Measurements from ENCODE around the gene TMEM200A. TPM values are rescaled to one million over a fixed set of nuclear protein-coding genes. Genes with fewer than 3 reads are reported as not detected.

Gene TMEM200A
- total RNA-seq, 1 experiment from 2014 or later = 0.10 TPM

GRCh38 chr6:130409418-130410100, 43.7 kb downstream of the TMEM200A start:
- POLR2A ChIA-PET = no interaction called here
- CTCF ChIA-PET = no interaction called here
- Histone ChIP-seq H3K27ac (ENCODE audit: low read length) (no peak overlapping the region), H3K36me3 (ENCODE audit: control insufficient read depth, insufficient read depth, low read length) (no peaks in the 10 kb centered on the region), H3K27me3 (ENCODE audit: control insufficient read depth, insufficient read depth, low read length) (no peaks in the 10 kb centered on the region), H3K4me3 (ENCODE audit: low read depth in 2 of 2, low read length in 2 of 2) (no peak overlapping the region), H3K4me1 (ENCODE audit: control insufficient read depth, insufficient read depth, low read length) (no peaks in the 10 kb centered on the region), H3K9me3 (ENCODE audit: control insufficient read depth, insufficient read depth, low read depth, low read length) (no peaks in the 10 kb centered on the region)
- no peak for DNase-seq (ENCODE audit: low read depth, low spot score)
- no peak for TF ChIP-seq TCF7L2 (IDR thresholded peaks at IDR 0.05; ENCODE audit: low read depth, low read length)
- in situ Hi-C loops (cut with HindIII; ENCODE audit: low pct_unique_long_range_greater_than_20kb, low sequenced_read_pairs) = no loop called here
- no peak for ATAC-seq
- intact Hi-C loops (cut with micrococcal nuclease; ENCODE audit: unreplicated experiment) = no loop called here
- BruUV-seq (replicated peaks) = no TSS peak

DNA sequence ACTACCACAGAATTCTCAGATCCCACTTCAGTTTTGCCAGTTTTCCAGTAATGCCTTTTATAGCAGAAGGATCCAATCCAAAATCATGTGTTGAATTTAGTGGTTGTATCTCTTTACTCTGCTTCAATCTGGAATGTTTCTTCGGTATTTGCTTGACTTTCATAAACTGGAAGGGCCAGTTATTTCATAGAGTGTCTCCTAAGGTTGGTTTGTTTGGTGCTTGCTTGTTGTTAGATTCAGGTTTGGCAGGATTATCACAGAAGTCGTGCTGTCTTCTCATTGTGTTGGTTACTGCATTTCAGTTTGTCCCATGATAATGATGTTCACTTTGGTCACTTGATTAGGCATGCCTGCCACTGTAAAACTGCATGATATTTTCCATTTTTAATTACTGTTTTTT, 45.7 kb downstream of the TMEM200A start:
- no peak overlapping the region for H3K4me3 ChIP-seq (ENCODE audit: low read depth in 2 of 2, low read length in 2 of 2)
- no peak for TF ChIP-seq POLR2AphosphoS5 (IDR thresholded peaks at IDR 0.05; ENCODE audit: low read depth, low read length)
- TF ChIP-seq REST (IDR thresholded peaks at IDR 0.05; ENCODE audit: insufficient read depth in 1 of 2, low read depth in 2 of 2, low read length in 1 of 2) = no peak
- no peak for TF ChIP-seq SIN3A (IDR thresholded peaks at IDR 0.05; ENCODE audit: borderline replicate concordance, insufficient read depth, low read depth, low read length)
- TF ChIP-seq TCF7L2 (IDR thresholded peaks at IDR 0.05; ENCODE audit: low read depth, low read length) = no peak
- no peak for TF ChIP-seq CTCF (IDR thresholded peaks at IDR 0.05)
- ATAC-seq (no peak), DNase-seq (ENCODE audit: low read depth, low spot score) (no peak)
- H3K27ac ChIP-seq (ENCODE audit: low read length) = no peak overlapping the region
- intact Hi-C loops (cut with micrococcal nuclease; ENCODE audit: unreplicated experiment) (no loop called here), in situ Hi-C loops (cut with HindIII; ENCODE audit: low pct_unique_long_range_greater_than_20kb, low sequenced_read_pairs) (no loop called here)
- no peaks in the 10 kb centered on the region for H3K36me3 ChIP-seq (ENCODE audit: control insufficient read depth, insufficient read depth, low read length)
- no peaks in the 10 kb centered on the region for H3K4me1 ChIP-seq (ENCODE audit: control insufficient read depth, insufficient read depth, low read length)
- no peaks in the 10 kb centered on the region for H3K27me3 ChIP-seq (ENCODE audit: control insufficient read depth, insufficient read depth, low read length)
- no peaks in the 10 kb centered on the region for H3K9me3 ChIP-seq (ENCODE audit: control insufficient read depth, insufficient read depth, low read depth, low read length)
- BruUV-seq (replicated peaks) = no TSS peak
- POLR2A ChIA-PET = no interaction called here
- CTCF ChIA-PET = interaction anchor here (0.7 kb wide), 2 partner anchors 145 to 636 kb away, joined by 3 to 4 read pairs; no protein-coding TSS in a partner anchor

DNA sequence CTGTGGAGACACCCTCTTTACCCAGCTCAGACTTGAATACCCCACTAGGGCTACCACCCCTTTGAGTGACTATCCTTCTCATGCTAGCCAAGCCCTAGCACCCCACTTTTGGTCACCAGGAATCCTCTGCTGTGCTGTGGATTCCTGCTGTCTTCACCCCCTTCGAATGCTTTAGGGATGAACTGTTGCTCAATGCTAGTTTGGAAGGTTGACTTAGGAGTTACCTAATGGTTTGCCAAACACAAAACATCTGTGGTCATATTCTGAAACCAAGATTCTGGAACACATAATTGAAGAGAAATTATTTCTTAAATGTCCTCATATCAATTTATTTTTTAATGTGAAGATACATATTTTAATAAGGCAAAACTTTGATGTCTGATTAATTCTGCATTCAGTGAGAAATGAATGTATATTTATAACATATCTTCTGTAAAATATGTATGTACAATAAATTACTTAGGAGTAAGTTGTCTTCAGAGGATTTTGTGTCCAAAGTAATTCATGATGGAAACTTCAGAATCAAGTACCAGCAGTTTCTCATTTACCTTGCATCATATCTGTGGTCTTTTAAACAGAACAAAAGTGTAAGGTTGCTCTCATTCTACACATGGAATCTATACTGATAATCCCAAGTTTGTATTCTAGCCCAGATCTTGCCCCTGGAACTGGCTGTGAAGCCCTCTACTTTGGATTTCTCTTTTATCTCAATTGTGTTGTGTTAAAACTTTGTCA, 46.9 kb downstream of the TMEM200A start:
- intact Hi-C loops (cut with micrococcal nuclease; ENCODE audit: unreplicated experiment) (no loop called here), in situ Hi-C loops (cut with HindIII; ENCODE audit: low pct_unique_long_range_greater_than_20kb, low sequenced_read_pairs) (no loop called here)
- BruUV-seq (replicated peaks) = no TSS peak
- TF ChIP-seq REST (IDR thresholded peaks at IDR 0.05; ENCODE audit: insufficient read depth in 1 of 2, low read depth in 2 of 2, low read length in 1 of 2) (no peak), POLR2AphosphoS5 (IDR thresholded peaks at IDR 0.05; ENCODE audit: low read depth, low read length) (no peak), CTCF (IDR thresholded peaks at IDR 0.05) (no peak), TCF7L2 (IDR thresholded peaks at IDR 0.05; ENCODE audit: low read depth, low read length) (no peak), SIN3A (IDR thresholded peaks at IDR 0.05; ENCODE audit: borderline replicate concordance, insufficient read depth, low read depth, low read length) (no peak)
- DNase-seq (ENCODE audit: low read depth, low spot score) (no peak), ATAC-seq (no peak)
- Histone ChIP-seq H3K27ac (ENCODE audit: low read length) (no peak overlapping the region), H3K27me3 (ENCODE audit: control insufficient read depth, insufficient read depth, low read length) (no peaks in the 10 kb centered on the region), H3K4me1 (ENCODE audit: control insufficient read depth, insufficient read depth, low read length) (no peaks in the 10 kb centered on the region), H3K9me3 (ENCODE audit: control insufficient read depth, insufficient read depth, low read depth, low read length) (no peaks in the 10 kb centered on the region), H3K4me3 (ENCODE audit: low read depth in 2 of 2, low read length in 2 of 2) (no peak overlapping the region), H3K36me3 (ENCODE audit: control insufficient read depth, insufficient read depth, low read length) (no peaks in the 10 kb centered on the region)
- CTCF ChIA-PET = no interaction called here
- POLR2A ChIA-PET = no interaction called here

All from Panc1 (cell line).